Stimulated activated CD8-positive, alpha-beta memory T cell treated with anti-CD3 and anti-CD28 coated beads, Interleukin-4, amount 100 ng/mL, for 48 hours (primary cell): ENCODE measurements around the gene H2BK1.

Source experiments
- DNase-seq: peaks from one replicate; pipeline ENCODE4 v3.0.0-alpha.2; 2020

H2BK1 gene

DNA sequence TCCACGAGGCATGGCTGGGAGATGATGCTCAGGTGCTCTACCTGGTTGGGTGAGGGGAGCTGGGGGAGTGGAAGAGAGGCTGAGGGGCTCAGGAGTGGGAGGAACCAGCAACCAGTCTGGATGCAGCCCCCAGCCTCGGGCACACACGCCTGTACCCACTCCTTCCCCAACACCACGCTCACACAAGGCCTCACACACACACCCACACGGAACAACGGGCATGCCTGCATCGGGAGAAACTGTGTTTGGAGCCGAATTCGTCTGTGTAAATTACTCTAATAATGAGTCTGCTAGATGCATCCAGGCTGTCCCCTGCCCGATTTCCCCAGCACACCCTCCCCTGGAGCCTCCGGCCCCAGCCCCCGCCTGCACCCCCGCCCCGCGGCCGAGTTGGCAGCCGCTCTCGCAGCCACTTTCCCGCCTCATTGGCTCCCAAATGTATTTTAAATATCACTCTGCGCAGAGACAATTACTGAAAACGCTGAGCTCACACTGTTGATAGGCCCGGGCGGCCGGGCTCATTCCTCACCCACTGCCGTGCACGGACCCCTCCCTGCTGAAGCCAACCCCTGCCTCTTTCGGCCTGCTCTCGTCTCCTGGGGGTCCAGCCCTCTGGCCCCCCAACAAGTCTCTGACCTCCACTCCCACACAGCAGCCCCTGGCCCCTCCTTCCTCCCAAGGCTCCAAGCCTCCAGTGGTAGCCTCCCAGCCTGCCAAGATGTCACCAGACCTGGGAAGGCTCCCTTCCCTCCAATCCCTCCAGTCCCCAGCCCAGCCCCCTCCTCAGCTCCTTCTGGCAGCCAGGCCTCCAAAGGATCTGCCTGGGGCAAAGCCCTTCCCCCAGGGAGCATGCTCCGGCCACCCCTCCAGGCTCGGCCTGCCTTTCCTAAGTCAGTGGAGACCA lies 11.1 kb downstream of the H2BK1 start:
- no peak for DNase-seq

- no peak for DNase-seq
Observed at GRCh38 chr7:151197932-151198331, 12.4 kb downstream of the H2BK1 start.

- DNase-seq: no peak
Observed at GRCh38 chr7:151195616-151196450, 14.5 kb downstream of the H2BK1 start.

DNA sequence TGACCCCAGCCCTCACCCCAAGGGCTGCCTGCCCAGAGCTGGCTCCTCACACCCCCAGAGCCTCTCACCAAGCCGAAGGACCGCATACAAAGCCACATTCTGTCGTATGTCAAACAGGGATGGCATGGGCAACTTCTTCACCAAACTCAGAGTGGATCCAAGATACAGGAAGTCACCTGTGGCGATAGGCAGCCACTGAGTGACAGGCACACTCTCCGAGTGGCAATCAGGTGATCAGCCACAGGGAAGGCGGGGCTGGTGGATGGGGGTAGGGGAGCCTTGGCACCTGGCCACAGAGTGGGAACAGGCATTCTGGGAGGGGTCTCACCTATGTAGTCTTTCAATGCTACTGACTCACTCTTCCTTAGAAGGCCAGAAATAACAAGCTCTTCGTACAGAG lies 16.1 kb downstream of the H2BK1 start:
- no peak for DNase-seq

GRCh38 chr7:151193203-151193978 lies 16.9 kb downstream of the H2BK1 start:
- DNase-seq: no peak

DNA sequence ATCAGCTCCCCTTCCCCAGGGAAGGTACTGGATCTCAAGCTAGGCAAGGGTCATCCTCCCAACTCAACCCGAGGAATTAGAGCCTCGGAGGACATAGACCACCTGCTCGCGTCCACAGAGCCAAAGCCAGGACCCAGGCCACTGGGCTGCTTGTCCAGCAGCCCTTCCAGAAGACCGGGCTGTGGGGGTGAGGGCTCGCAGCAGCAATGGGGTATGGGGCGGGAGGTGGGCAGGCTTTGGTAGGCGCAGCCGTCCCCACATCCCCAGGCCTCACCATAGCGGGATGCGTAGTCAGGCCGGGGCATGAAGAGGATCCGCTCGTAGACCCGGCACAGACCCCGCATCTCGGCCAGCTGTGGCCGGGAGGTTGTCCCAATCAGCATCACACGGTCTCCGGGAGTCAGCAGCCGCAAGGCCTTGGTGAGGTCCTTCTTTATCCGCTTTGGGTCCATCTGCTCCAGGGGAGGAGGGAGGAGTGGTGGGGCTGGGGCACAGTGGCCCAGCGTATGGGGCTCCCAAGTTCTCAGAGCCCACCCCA lies 18.2 kb downstream of the H2BK1 start:
- no peak for DNase-seq

DNA sequence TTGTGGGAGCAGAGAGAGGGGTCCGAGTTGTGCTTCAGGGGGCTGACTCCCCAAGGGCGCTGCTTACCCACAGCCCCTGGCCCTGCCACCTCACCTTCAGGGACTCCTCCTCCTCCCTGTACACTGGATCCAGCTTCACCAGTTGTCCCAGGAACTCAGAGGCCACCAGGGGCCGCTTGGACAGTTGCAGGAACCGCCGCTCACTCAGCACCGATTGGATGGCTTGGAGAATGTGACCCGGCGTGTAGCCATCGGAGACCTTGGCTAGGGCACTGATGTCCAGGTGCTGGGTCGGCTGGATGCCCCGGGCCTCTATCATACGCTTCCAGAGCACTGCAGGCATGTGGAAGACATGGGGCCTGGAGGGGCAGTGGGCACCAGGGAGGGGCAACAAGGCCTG lies 18.7 kb downstream of the H2BK1 start:
- DNase-seq: no peak

GRCh38 chr7:151189038-151189437 lies 21.2 kb downstream of the H2BK1 start:
- DNase-seq: no peak

GRCh38 chr7:151188252-151188542 lies 22.1 kb downstream of the H2BK1 start:
- DNase-seq: no peak

GRCh38 chr7:151187409-151188251 lies 22.7 kb downstream of the H2BK1 start:
- DNase-seq: no peak

DNA sequence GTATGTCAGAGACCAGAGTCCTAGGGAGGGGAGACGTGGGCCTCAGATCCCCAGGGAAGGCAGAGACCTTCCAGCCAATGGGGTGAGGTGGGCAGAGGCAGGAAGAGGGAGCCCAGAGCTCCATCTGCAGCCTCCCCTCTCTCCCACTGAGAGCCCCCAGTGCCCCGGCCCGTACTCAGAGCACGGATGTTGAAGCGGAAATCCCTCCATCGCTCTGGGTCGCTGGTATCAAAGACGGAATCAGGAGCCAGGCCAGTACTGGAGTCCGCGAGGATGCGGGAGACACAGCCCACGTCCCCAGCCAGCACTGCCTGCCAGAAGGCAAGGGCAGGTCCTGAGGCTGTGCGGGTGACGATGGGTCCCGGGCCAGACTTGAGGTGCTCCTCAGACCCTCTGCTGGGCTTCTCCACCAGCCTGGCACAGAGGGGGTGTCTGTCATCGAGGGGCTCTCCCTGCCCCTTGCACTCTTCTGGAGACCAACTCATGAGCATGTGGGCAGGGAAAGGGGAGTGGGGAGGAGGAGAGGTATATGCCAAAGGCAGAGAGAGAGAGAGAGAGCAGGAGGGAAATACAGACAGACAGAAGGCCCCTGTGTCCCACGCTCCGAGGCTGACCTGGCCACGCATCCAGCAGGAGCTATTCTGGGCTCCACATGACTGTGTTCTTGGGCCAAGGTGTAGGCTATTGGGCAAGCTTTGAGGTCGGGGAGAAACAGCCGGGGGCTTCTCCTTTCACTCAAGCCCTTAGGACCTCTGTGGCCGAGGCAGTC lies 23.5 kb downstream of the H2BK1 start, which contains the start of gene ASB10:
TSS of gene ASB10 (minus strand) at position 611 of the 769 bp plus-strand sequence. CDS start at position 491, 120 bp downstream.
- DNase-seq: no peak

- no peak for DNase-seq
Observed at GRCh38 chr7:151185762-151186639, 24.3 kb downstream of the H2BK1 start.

DNA sequence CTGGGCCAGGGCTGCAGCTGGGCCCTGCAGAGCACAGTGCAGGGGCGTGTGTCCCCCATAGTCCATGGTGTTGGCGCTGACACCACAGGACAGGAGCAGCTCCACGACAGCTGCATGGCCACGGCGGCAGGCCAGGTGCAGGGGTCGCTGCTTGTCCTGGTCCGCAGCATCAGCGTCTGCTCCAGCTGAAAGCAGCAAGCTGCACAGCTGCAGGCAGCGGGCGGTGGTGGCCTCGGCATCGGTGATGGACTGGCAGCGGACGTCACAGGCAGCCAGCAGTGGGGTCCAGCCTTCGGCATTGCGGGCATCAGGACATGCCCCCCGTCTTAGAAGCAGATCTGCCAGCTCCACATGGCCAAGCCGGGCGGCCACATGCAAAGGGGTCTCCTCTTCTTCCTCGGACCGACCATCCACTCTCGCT lies 29.3 kb downstream of the H2BK1 start:
- DNase-seq: no peak

GRCh38 chr7:151179946-151180345 lies 30.3 kb downstream of the H2BK1 start:
- no peak for DNase-seq

DNA sequence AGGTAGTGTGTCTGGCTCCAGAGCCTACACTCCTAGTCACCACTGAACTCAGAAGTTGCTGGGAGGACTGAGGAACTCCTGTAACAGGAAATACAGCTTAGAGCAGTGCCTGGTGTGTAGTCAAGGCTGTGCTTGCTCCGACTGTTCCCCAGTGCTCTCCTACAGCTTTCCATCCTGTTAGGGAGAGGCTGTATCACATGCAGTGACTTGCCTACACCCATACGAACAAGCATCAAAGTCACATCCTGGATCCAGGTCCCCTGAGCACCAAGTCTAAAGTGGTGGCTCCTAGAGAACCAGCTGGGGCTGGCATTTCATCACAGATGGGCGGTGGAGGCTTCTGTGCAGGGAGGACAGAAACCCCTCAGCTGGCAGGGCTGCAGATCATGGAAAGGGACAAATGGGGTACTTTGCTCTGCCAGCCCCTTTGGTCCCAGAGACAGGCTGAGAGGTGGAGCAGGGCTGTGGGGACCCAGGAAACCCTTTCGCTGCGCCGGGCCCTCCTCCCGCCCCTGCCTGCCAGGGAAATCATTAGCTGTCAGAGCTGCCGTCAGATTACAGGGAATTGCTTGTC lies 30.9 kb downstream of the H2BK1 start:
- DNase-seq: no peak

DNA sequence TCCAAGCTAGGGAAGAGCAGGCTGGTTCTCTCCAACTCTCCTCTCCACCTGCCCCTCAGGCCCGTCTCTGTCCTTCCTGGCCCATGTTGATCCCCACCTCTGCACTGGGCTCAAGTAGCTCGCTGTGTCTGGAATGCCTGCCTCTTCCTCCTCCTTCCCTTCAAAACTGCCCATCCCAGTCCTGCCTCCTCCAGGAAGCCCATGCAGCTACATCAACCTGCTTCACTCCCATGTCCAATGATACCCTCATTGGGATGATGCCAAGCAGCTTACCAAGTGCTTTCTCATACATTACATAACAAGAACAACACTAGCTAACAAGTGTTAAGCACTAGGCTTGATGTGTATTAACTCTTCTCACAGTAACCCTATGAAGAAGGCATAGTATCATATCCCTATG lies 31.5 kb downstream of the H2BK1 start:
- DNase-seq: no peak

GRCh38 chr7:151178236-151178635 lies 32.1 kb downstream of the H2BK1 start:
- DNase-seq: no peak

DNA sequence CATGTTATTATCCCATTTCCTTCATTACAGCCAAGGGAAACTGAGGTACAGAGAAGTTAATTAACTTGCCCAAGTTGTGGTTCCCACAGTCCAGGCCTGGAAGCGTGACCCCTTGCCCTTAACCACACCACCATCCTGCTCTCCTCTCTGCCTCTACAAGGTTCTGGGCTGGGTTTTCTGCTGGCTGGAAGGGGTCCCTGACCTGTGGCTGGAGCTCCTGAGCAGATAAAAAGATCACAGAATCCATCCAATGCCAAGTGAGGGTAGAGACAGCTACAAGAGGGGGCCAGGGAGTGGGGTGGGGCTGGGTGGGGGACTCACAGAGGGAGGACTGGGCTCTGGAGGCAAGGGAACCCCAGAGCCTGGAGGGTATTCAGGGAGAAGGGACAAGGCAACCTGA lies 33.0 kb downstream of the H2BK1 start:
- no peak for DNase-seq

DNA sequence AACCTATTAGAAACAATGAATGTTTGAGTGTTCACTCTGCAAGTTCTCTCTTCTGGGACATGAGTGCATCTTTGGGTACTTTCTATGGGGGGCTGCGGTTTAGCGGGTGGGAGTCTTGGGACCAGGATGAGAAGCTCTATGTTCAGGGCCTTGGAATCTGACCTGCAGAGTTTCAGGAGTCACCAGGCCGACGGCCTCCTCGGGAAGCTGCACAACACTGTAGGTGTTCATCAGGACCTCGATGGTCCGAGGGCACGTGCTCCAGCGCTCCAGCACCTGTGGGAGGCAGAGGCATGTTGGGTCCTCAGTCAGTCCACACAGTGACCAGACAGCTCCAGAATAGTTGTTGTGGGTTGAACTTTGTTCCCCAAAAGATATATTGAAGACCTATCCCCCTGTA lies 33.9 kb downstream of the H2BK1 start:
- no peak for DNase-seq

- DNase-seq: no peak
Observed at GRCh38 chr7:151175793-151176311, 34.4 kb downstream of the H2BK1 start.
